GM21786 (cell line): ENCODE measurements around the gene KRT38.
"Not testable (repeated sequence)": the region's sequence is repeated elsewhere in the genome, so short reads cannot be mapped to it uniquely, and the experiment has no call there.

ENCODE experiments used
- ATAC-seq: cut with Tn5 transposase; IDR thresholded peaks from one replicate; pipeline ENCODE4 v1.9.1; 2021; ENCODE audit not compliant: unreplicated experiment

Gene KRT38

DNA sequence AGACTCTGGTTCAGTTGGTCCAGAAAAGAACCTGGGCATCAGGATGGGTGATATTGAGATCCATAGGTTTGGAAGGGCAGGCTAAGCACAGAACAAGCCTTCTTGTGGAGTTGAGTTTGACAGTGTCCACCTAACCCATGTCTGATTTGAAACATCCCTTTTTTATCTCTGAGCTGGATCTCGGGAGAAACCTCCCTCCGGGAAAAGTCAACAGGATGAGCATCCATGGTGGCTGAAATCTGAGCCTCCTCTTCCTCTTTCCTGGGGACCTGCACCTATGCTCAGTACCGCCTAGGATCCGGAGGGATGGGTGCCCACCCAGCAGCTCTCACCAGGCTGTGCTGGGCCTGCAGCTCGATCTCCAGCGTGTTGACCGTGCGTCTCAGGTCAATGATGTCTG, 23.0 kb upstream of the KRT38 start:
- ATAC-seq, result no peak

DNA sequence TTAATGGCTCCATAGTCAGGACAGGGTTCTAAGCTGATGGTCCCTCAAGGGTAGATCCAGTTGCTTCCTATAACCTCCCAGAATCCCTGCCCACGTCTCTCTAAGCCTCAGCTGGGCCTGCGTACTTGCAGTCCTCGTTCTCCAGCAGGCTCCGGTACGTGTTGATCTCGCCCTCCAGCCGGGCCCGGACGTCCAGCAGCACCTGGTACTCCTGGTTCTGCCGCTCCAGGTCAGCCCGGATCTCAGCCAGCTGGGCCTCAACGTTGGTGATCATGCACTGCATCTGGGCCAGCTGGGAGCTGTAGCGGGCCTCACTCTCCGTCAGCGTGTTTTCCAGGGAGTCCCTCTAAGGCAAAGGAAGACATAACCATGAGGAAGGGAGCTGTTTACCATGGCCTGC, 21.9 kb upstream of the KRT38 start:
- no peak for ATAC-seq

DNA sequence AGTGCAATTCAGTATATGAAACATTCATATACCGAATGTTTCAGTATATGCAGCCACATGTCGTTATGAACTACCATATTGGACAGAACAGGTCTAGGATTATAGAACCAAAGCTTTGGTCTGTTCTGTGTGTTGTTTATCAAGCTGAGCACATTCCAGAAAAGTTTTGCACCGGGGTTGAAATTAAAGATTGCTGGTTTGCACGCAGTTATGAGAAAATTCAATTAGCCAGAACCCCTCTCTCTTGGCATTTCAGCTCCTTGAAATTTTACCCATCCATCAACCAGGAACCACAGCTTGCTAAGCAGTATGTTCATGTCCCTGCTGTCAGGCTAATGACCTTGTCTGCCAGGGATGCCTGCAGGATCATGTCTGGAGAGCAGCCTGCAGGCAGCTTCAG, 16.9 kb upstream of the KRT38 start:
- no peak for ATAC-seq

DNA sequence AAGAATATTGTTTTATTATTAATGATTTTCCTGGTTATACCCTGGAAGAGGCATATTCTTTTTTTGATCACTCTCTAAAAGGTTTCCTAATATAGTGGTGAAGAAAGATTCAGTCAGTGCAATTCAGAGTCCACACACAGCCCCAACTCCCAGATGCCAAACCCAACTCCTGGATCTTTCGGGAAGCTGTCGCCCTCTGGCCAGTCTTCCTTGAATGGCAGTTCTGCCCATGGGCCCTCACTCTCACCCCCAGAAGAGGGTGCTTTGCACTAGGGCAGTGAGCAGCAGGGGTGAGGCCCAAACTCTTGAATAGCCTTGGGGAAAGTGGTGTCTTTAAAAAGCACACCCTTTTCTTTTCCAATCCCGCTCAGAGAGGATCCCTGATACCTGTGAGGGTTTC, 15.4 kb upstream of the KRT38 start:
- no peak for ATAC-seq

DNA sequence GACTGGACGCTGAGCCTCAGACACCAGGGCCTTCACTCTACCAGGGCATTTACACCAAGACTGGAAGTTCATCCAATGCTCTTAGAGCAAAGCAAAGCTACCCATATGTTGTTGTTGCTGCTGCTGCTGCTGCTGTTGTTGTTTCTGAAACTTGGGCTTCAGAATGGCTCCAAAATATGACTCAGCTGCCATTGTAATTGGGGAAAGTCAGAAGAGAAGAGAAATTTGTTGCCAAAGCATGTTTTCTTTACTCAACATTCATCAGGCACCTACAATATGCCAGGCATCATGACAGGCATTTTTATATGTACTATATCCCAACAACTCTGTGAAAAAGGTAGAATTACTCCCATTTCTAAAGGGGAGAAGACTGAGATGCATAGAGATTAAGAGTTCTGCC, 14.5 kb upstream of the KRT38 start:
- ATAC-seq, result no peak

DNA sequence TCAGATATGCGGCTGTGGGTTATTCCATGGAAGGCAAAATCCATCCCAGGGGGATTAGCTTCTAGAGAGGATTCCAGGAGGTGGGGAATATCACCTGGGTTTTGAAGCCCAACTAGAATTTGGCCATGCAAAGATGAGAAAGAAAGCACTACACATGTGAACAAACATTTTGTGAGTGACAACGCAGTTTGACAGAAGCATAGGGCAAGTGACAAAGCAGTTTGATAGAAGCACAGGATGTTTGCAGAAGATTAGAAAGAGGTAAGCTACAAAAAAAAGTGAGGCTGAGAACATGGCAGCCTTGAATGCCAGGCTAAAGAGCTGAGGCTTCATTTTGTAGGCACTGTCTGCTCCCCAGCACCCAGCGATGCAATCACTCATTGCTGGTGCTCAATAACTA, 12.3 kb upstream of the KRT38 start:
- no peak for ATAC-seq

DNA sequence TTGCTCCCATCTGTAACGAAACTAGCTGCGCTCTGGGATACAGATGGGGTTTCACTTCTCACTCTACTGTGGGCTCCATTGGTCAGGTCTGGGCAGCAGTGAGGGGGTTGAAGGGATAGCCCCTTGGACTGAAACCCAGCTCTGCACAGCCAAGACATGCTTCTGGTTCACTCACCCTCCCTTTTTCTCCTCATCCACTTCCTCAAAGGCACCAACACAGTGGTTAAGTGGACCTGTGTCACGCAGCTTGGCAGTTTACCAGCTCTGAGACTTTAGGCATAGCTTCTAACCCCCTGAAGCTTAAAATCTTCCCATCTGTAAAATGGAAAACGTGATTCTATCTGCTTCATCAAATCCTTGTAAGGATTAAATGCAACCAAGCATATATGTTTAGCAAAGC, 11.5 kb upstream of the KRT38 start:
- no peak for ATAC-seq

DNA sequence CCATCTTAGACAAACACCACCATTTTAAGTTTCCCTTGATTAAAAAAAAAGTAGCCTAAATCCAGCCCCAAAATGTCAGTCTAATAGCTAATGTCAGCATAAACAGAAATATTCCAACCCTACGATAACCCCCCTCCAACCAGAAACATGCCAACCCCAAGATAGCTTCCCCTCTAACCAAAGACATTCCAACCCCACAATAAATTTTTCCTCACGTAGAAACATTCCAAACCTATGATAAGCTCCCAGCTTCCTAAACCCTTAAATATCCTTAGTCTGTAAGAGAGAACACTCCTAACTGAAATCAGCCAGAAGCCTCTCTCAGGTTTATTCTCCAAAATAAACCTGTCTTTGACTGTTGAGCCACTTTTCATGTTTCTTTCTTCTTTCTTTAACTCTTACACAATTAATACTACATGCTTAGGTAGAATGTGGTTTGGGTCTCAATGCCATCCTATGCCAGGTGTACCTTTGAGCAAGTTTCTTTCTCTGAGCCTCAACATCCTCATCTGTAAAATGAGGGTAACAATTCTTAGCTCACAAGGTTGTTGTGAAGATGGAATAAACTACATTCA, 10.5 kb upstream of the KRT38 start:
- ATAC-seq, result no peak

DNA sequence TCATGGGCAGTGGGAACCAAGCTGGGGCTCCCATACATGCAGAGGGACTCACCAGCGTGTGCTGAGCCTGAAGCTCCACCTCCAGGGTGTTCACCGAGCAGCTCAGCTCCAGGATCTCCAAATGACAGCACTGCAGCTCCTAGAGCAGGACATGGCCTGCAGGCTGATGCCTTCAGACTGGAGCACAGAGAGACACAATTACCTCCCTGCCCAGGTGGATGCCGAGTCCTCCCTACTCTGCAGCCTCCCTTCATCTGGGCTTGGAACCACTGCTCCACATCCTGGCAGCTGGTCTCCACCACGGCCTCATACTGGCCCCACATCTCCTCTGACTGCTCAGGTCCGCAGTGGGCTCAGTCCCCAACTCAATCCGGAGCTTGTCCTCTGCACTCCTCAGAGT, 8.2 kb upstream of the KRT38 start:
- no peak for ATAC-seq

DNA sequence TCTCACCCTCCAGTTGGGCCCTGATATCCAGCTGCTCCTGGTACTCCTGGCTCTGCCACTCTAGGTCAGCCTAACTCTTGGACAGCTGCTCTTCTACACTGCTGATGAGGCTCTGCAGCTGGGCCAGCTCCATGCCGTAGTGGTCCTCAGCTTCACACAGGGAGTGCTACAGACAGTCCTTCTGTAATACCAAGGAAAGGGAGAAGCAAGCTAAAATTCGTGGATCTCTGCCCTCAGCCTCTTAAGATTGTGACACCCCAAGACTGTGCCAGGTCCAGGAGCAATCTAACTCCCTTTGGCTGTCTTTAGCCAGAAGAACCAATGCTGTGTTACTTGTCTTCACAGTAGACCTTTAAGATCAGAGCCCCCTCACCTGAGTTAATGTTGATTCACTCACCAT, 7.7 kb upstream of the KRT38 start:
- ATAC-seq, result no peak

DNA sequence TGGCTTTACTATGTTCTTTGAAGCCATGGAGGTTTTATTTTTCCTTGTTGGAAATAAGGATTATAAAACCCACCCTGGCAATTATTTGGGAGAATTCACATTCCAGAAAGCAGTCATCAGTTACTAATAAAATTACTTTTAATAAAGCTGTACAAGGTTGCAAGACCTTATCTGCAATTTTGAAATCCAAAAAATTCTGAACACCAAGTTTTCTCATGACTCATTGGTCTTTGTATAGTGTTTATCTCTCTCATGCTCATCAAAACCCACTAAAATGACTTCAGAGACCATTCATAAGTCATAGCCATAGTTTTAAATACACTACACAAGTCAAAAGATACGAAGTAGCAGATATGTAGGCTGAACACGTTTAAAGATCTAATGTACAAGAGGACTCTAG, 6.0 kb upstream of the KRT38 start:
- no peak for ATAC-seq

DNA sequence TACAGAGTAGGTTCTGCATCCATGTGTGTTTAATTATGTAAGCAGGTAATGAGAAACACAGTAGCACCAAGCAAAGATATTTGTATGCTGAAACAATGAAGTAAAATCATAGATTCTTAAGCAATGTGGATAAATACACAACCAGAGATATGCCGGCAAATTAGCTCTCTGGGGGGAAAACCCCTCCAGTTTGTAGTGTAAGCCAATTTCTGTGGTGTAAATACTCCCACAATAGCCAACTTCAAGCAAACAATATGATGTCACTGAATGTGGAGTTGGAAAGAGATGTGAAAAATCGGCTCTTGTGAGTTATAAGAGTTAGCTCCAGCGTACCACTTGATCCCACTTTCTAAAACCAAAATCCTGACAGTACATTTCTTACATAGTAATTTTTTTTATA, 3.9 kb upstream of the KRT38 start:
- no peak for ATAC-seq

DNA sequence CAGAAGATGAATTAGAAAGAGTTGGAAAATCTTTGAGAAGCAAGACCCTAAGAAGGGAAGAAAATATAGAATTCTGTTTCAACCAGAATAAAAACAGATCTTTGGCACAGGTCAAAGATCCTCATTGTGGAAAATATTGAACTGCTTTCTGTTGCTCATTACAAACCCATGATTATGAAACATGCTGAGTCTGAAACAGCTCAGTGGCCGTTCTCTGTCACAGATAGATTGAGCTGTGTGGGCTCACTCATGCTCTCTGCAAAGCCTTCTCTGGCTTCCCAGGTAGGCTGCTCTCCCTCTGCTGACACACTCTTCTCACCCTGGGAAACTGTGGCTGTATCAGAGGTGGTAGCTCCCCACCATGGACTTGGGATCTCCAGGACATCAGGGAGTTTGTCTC, 3.4 kb upstream of the KRT38 start:
- ATAC-seq, result no peak

DNA sequence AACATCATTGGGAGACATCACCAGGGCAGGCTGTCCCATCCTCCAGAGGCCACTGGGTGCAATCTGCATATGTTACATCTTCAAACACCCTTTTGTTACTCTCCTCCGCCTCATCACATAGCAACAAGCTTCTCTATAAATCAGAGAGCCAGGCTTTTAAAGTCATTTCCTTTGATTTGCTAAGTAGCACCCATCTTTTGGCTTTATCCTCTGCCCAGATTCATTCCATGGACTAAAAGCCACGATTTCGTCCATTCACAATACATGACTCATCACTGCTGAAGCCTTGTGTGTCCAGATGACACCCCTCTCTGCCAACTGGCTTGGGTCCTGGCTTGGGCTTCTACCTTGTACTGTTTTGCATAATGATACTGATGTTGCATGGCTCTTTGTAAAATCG, 2.0 kb upstream of the KRT38 start:
- no peak for ATAC-seq

DNA sequence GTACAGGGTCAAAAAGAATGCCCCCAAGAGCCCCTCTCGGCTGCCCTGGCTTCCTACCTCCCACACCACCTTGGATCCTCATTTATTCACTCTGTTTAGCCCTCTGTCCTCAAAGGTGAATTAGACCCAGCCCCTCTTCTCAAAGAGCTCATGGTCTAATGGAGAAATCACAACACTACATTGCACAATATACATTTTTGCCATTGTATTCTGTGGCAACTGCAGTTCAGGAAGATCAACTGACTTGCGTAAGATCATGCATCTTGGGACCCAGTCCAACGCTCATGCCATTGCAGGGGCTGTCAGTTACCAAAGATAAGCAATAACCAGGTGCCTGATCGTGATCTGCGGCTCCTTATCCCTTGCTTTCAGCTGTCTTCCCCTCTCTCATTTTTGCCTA, 1.4 kb downstream of the KRT38 start:
- ATAC-seq, result no peak

DNA sequence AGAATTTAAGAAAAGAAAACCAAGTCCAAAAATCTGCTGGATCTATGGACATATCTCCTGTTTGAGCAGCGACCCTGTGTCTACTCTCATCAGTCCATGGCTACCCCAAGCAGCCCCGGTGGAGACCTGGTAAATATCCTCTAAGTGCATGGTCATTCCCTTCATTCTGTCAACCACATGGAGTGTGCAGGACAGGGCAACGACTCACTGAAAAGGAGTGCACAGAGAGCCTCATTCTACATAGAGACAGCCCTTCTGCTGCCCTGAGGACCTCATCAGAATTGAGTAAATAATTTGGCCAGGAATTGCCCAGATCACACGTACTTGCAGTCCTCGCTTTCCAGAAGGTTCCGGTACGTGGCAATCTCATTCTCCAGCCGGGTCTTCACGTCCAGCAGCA, 3.0 kb downstream of the KRT38 start:
- ATAC-seq, result no peak

DNA sequence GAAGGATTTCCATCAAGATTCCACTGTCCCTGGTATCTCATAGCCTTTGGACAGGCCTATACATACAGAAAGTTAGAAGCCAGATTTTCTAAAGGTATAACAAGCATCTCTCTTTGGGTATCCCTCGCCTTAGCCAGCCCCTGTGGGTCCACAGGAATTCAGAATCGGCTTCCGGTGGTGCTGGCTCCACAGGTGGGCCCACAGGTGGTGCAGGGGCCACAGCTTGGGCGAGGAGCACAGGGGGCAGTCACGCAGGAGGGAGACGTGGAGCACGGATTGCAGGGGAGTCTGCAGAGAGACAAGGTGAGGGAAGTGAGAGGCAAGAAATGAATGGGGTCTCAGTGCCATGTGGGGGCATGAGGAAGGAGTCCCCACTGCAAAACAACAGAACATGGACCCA, 3.5 kb downstream of the KRT38 start:
- ATAC-seq, result no peak

DNA sequence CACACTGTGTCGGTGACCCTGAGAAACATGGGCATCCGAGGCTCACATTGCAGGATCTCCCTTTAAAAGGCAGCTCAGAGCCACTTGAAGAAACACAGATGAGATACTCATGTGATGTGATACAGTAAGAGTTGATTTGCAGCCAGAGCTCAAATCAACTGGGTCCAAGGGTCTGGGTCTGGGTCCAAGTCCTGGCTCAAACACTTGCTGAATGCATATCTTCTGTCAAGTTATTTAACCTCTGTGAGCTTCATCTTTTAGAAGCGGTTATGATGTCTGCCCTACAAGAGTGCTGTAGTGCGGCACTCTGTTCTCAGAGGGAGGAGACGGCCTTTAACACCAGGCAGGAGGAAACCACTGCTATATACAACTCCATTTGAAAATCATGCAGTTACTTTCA, 6.4 kb downstream of the KRT38 start:
- no peak for ATAC-seq

DNA sequence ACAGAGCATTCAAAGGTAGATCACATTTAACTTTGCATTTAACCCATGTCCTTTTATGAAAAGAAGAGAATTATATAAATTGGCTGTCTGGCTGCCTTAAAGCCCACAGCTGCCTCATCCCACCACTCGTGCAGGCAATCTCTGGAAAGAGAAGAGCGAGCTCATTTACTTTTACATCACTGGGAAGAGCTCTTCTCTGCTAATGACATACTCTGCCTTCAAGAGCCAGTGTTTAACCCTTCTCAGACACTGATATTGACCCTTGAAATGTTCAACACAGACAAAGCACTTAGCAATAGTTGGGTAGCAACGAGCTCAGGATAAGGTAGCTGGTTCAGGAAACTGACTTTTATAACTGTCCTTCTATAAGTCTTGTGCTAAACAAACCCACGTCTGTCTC, 6.8 kb downstream of the KRT38 start:
- no peak for ATAC-seq

DNA sequence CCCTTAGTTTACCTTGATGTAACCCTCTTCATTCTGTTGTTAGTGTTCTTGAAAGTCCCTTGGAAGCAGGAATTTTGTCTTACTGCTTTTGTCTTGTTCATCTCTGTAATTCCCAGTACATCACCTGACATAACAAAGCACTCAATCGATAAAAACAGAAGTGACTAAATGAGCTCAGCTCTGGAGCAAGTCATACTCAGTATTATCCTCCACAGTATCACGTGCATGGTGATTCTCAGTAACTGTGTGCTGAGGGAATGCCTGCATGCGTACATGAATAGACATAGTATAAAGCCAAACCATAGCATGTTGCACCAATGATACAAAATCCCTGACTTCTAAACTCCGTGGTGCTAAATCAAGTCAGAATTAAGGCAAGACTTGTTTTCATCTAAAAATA, 7.2 kb downstream of the KRT38 start:
- no peak for ATAC-seq

DNA sequence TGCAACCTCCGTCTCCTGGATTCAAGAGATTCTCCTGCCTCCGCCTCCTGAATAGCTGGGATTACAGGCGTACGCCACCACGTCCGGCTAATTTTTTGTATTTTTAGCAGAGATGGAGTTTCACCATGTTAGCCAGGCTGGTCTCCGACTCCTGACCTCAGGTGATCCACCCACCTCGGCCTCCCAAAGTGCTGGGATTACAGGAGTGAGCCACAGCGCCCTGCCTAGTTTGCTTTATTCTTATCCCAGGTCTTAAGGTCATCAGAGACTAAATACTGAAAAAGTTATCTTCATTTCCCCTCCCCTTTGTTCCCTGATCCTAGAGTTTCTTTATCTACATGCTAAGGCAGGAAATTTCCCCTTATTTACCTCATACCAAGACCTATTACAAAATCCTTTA, 10.4 kb downstream of the KRT38 start:
- ATAC-seq, result not testable (repeated sequence)

DNA sequence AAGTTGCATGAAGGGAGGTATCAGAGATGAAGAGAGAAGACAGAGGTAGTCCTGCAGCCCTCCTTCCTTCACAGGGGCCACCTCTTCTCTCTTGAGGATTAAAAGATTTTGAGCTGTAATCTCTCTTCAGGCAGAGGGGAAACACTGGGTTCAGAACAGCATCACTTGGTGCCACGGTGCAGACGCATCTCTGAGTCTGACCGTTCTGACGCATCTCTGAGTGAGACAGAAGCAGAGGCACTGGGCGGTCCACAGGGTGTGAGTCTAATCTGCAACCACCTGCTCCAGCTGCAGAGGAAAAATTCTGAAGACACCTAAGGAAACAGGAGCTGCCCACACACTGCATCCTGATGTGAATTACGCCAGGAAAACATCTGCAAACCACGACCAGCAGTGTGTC, 11.1 kb downstream of the KRT38 start:
- no peak for ATAC-seq

DNA sequence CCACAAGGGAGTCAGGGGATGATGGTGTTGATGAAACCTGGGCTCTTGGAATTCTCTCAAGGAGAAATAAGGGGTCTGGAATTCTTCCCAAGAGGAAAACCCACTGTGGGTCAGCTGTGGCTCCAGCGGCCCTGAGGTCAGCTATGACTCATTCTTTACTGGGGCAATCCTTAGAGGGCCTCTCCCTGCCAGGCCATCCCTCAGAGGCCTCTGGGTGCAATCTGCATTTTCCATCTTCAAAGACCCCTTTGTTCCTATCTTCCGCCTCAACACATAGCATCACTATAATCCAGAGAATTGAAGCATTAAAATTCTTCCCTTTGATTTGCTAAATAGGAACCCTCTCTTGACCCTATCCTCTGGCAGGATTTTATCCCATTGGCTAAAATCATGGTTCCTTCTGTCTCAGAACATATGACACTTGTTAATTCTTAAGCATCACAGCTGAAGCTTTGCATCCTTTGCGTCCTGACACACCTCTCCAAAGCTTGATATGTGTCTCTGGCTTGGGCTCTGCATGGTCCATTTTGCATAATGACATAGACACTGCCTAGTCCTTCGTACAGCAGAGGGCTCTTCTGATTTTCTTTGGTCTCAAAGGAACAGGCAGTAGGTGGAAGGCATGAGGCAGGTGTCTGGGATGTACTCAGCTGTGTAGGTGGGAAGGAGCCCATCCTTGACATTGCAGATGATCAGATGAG, 12.0 kb downstream of the KRT38 start:
- ATAC-seq, result no peak
